C4-2B (cell line): Measurements from ENCODE around the gene FBLN7.

ENCODE experiments used
- H3K27ac ChIP-seq: fragments of 450-650 bp; 2 replicates; pipeline ENCODE4 v1.5.1; 2017
- CTCF ChIP-seq: fragments of 450-650 bp; conservative IDR thresholded peaks from 2 replicates; pipeline ENCODE4 v1.5.1; 2017; ENCODE audit warnings: mild to moderate bottlenecking
- ZFX ChIP-seq: fragments of 450-650 bp; IDR thresholded peaks from 2 replicates; pipeline ENCODE4 v1.6.1; 2017

The FBLN7 gene

GRCh38 chr2:112194482-112194881 lies 56.3 kb downstream of the FBLN7 start:
- no peak overlapping the region for H3K27ac ChIP-seq
- no peak for TF ChIP-seq CTCF
- TF ChIP-seq ZFX = no peak

- H3K27ac ChIP-seq = no peak overlapping the region
- no peak for TF ChIP-seq CTCF
- no peak for TF ChIP-seq ZFX
Observed at GRCh38 chr2:112195167-112195766, 57.1 kb downstream of the FBLN7 start.

GRCh38 chr2:112195950-112196349 lies 57.8 kb downstream of the FBLN7 start:
- TF ChIP-seq CTCF (no peak), ZFX (no peak)
- H3K27ac ChIP-seq = no peak overlapping the region

GRCh38 chr2:112197868-112198267 lies 59.7 kb downstream of the FBLN7 start:
- TF ChIP-seq ZFX (no peak), CTCF (no peak)
- no peak overlapping the region for H3K27ac ChIP-seq

GRCh38 chr2:112198780-112199179 lies 60.6 kb downstream of the FBLN7 start:
- TF ChIP-seq ZFX (no peak), CTCF (no peak)
- no peak overlapping the region for H3K27ac ChIP-seq

GRCh38 chr2:112199188-112199587 lies 61.0 kb downstream of the FBLN7 start:
- no peak for TF ChIP-seq CTCF
- TF ChIP-seq ZFX = no peak

GRCh38 chr2:112201696-112202430 lies 63.7 kb downstream of the FBLN7 start:
- H3K27ac ChIP-seq = no peak overlapping the region
- TF ChIP-seq ZFX (no peak), CTCF (no peak)

More at GRCh38 chr2:112199188-112199587, 61.0 kb downstream of the FBLN7 start:
- H3K27ac ChIP-seq = no peak overlapping the region
